KOPT-K1 (cell line): ENCODE measurements around the gene HSD3B7.

Experiments
- H3K27ac ChIP-seq: fragments of 200-600 bp; sonication (generic); 2 replicates; pipeline ENCODE4 v1.5.1; 2016; ENCODE audit warnings: antibody characterized with exemption, mild to moderate bottlenecking, low read depth, low read length; ENCODE audit not compliant: poor library complexity, severe bottlenecking
- H3K36me3 ChIP-seq: fragments of 200-600 bp; sonication (generic); 2 replicates; pipeline ENCODE4 v1.5.1; 2017; ENCODE audit warnings: antibody characterized with exemption, mild to moderate bottlenecking, low read length, moderate library complexity; ENCODE audit not compliant: insufficient read depth
- H3K9me3 ChIP-seq: fragments of 200-600 bp; sonication (generic); 2 replicates; pipeline ENCODE4 v1.5.1; 2017; ENCODE audit warnings: antibody characterized with exemption, low read length, mild to moderate bottlenecking; ENCODE audit not compliant: insufficient read depth, poor library complexity, severe bottlenecking

Gene HSD3B7

DNA sequence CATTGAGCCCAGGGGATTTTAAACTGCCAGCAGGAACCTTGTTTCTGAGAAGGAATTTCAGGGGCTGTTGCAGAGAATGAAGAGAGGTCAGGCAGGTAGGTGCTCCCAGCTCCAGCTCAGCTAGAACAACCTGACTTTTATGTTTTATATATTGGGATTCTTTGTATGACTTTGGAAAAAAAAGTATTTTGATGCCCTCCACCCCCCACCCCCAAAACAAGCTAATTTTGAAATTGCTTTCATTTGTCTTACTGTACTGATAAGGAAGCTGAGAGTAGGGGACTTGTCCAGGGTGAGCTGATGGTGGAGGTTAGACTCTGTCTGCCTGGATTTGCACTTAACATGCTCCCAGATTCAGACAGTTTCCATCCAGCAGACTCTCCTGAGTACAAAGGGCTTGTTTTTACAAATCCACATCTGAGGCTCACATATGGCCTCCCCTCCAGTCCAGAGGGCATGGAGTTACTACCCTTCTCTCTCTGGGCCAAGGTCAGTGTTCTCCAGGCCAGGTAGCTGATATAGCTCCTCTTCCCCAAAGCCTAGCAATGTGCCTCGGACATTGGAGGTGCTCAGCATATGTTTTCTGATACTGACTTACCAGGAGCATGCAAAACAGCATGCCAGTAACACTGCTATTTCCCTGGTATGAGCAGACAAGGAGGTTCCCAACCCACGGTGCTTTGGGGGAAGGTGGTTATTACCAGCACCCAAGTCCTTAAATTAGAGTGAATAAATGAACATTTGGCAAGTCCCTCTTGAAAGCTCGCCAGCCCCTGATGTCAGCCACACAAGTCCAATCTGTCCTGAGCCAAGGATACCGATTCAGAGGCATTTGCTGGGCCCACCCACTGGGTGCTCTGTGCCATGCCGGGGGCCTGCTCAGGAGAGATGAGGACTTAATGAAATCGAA, 14.1 kb downstream of the HSD3B7 start:
- Histone ChIP-seq H3K36me3 (no peaks in the 10 kb centered on the region), H3K9me3 (no peaks in the 10 kb centered on the region), H3K27ac (no peak overlapping the region)

DNA sequence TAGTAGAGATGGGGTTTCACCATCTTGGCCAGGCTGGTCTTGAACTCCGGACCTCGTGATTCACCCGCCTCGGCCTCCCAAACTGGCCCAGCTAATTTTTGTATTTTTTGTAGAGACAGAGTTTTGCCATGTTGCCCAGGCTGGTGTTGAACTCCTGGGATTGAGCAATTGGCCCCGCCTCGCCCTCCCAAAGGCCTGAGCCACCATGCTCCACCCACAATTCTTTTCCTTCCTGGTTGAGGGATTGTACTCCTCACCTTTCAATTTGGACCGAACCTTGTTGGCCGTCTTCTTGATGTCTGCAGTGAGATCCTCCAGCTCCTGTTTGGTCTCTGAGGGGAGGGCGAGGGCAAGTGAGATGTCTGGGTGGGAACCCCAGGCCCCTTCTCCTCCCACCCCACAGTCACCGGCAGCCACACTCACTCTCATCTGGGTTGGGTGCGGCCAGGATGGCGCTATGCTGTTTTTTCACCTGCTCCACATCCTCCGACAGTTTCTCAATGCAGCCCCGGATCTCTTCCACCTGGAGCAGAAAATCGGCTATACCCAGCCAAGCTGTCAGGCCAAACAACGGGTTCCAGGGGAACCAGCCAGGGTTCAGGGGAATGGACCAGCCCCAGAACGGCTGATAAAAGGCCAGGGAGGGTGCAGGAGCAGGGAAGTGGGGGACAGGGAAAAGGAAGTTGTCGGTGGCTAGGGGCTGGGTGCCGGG, 15.8 kb downstream of the HSD3B7 start:
- Histone ChIP-seq H3K9me3 (no peaks in the 10 kb centered on the region), H3K27ac (no peak overlapping the region)

GRCh38 chr16:31001507-31002249, 16.7 kb downstream of the HSD3B7 start:
- Histone ChIP-seq H3K9me3 (no peaks in the 10 kb centered on the region), H3K27ac (no peak overlapping the region), H3K36me3 (no peaks in the 10 kb centered on the region)

More for the DNA sequence above, 15.8 kb downstream of the HSD3B7 start:
- no peaks in the 10 kb centered on the region for H3K36me3 ChIP-seq

DNA sequence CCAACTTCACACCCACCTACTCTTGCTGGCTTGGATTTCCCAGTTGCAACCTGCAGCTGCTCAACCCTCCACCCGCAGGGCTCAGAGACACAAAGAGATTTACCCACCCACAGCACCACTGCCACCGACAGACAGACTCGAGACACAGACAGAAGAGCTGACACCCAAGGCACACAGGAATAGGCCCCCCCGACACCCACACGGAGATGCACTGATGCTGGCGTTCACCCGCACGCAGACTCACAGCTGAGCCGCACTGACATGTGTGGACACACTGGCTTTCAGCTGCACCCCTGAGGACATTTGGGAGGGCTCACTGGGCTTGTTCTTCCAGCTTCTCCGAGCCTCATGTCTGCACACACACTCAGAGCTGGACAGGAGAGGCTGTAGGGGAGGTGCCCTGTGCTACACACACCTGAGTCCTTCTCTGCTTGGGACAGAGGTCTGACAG, 17.3 kb downstream of the HSD3B7 start:
- no peak overlapping the region for H3K27ac ChIP-seq
- no peaks in the 10 kb centered on the region for H3K36me3 ChIP-seq
- H3K9me3 ChIP-seq = no peaks in the 10 kb centered on the region

GRCh38 chr16:31002862-31003341, 17.9 kb downstream of the HSD3B7 start:
- H3K9me3 ChIP-seq = no peaks in the 10 kb centered on the region
- H3K36me3 ChIP-seq = no peaks in the 10 kb centered on the region
- H3K27ac ChIP-seq = no peak overlapping the region

DNA sequence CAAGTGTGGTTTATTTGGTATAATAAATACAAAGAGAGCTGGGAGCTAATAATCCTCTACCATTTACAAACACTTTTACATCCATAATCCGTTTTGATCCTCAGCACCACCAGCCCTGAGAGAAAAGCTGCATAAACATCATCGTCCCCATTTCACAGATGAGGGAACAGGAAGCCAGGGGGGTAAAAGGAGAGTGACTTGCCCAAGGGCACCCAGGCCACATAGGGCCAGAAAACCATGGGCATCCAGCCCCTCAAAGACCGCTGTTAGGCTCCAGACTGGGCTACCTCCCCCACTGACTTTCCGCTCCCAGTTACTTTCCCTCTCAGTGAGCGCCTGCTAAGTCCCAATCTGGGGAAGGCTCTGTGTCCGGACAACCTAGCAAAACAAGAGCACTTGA, 18.7 kb downstream of the HSD3B7 start:
- Histone ChIP-seq H3K9me3 (no peaks in the 10 kb centered on the region), H3K36me3 (no peaks in the 10 kb centered on the region), H3K27ac (no peak overlapping the region)

GRCh38 chr16:31004658-31005057, 19.7 kb downstream of the HSD3B7 start:
- no peaks in the 10 kb centered on the region for H3K36me3 ChIP-seq
- no peaks in the 10 kb centered on the region for H3K9me3 ChIP-seq

GRCh38 chr16:31005350-31006085, 20.5 kb downstream of the HSD3B7 start:
- H3K27ac ChIP-seq = no peak overlapping the region
- no peaks in the 10 kb centered on the region for H3K9me3 ChIP-seq
- H3K36me3 ChIP-seq = no peaks in the 10 kb centered on the region

More at GRCh38 chr16:31004658-31005057, 19.7 kb downstream of the HSD3B7 start:
- H3K27ac ChIP-seq = no peak overlapping the region

DNA sequence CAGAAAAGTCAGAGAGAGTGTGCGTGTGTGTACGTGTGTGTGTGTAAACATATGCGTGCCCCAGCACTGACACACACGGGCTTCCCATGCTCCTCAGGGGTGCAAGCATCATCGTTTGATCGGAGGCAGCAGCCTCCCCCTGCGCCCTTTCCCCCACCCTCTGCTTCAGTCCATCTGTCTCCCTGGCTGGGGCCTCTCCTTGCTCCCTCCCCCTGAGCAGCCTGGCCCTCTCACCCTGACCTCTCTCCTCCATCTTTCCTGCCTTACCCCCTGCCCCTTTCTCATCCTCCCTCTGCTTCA, 21.0 kb downstream of the HSD3B7 start:
- H3K9me3 ChIP-seq = no peaks in the 10 kb centered on the region
- no peaks in the 10 kb centered on the region for H3K36me3 ChIP-seq
- H3K27ac ChIP-seq = no peak overlapping the region

GRCh38 chr16:31006589-31006988, 21.6 kb downstream of the HSD3B7 start:
- H3K9me3 ChIP-seq = no peaks in the 10 kb centered on the region
- H3K27ac ChIP-seq = no peak overlapping the region
- H3K36me3 ChIP-seq = no peaks in the 10 kb centered on the region

DNA sequence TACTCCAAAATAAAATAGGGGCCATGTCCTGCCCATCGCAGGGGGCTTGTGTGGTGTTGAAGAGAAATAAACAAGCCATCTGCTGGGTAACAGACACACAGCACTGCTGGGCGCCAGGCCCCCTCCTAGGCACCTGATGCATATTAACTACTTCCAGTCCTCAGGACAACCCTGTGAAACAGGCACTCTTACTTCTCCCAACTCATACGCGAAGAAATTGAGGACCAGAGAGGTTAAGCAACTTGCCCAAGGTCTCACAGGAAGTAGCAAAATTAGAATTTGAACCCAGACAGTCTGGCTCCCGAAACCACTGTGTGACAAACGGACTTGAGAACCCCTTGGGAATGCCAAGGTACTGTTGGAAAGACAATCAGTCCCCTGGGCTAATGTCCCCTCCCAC, 22.7 kb downstream of the HSD3B7 start:
- H3K9me3 ChIP-seq = no peaks in the 10 kb centered on the region
- H3K36me3 ChIP-seq = no peaks in the 10 kb centered on the region
- no peak overlapping the region for H3K27ac ChIP-seq

- no peaks in the 10 kb centered on the region for H3K36me3 ChIP-seq
- H3K27ac ChIP-seq = no peak overlapping the region
Observed at GRCh38 chr16:31008149-31008548, 23.1 kb downstream of the HSD3B7 start.

GRCh38 chr16:31008551-31008950, 23.5 kb downstream of the HSD3B7 start:
- Histone ChIP-seq H3K36me3 (no peaks in the 10 kb centered on the region), H3K9me3 (no peaks in the 10 kb centered on the region), H3K27ac (no peak overlapping the region)

More at GRCh38 chr16:31008149-31008548, 23.1 kb downstream of the HSD3B7 start:
- H3K9me3 ChIP-seq = no peaks in the 10 kb centered on the region

GRCh38 chr16:31009120-31009519, 24.1 kb downstream of the HSD3B7 start:
- H3K36me3 ChIP-seq = no peaks in the 10 kb centered on the region
- no peaks in the 10 kb centered on the region for H3K9me3 ChIP-seq
- H3K27ac ChIP-seq = no peak overlapping the region
